GM12878 (cell line): Measurements from ENCODE around the gene PREX1. TPM values are rescaled to one million over a fixed set of nuclear protein-coding genes. Genes with fewer than 3 reads are reported as not detected.

ENCODE experiments used
- BRCA1 ChIP-seq: IDR thresholded peaks from 2 replicates; pipeline ENCODE4 v1.6.1; 2011; ENCODE audit warnings: low read depth, low read length, improper control_type of control experiment
- CBX5 ChIP-seq: sonication (generic); IDR thresholded peaks from 2 replicates; pipeline ENCODE4 v1.6.1; 2016; ENCODE audit warnings: low read depth, moderate library complexity, mild to moderate bottlenecking, inconsistent platforms
- FOXM1 ChIP-seq: IDR thresholded peaks from 2 replicates; pipeline ENCODE4 v1.6.1; 2012; ENCODE audit warnings: low read depth, mild to moderate bottlenecking, inconsistent platforms, low read length, moderate library complexity
- HDGF ChIP-seq: fragments of 450-650 bp; IDR thresholded peaks from 2 replicates; pipeline ENCODE4 v1.6.1; 2016; ENCODE audit warnings: antibody characterized with exemption
- KLF5 ChIP-seq: fragments of 450-650 bp; IDR thresholded peaks from 2 replicates; pipeline ENCODE4 v1.6.1; 2014; ENCODE audit warnings: mild to moderate bottlenecking; ENCODE audit not compliant: partially characterized antibody
- MAX ChIP-seq: IDR thresholded peaks from 2 replicates; pipeline ENCODE4 v1.6.1; 2012; ENCODE audit warnings: low read depth, low read length, improper control_type of control experiment
- MXI1 ChIP-seq: fragments of 150-350 bp; IDR thresholded peaks from 2 replicates; pipeline ENCODE4 v1.6.1; 2011; ENCODE audit warnings: low read depth, mild to moderate bottlenecking, inconsistent platforms, low read length, improper control_type of control experiment
- MYC ChIP-seq: IDR thresholded peaks from 2 replicates; pipeline ENCODE4 v1.6.1; 2011; ENCODE audit warnings: mild to moderate bottlenecking, low read length, moderate library complexity, inconsistent platforms; ENCODE audit not compliant: insufficient read depth, insufficient replicate concordance, insufficient read length, severe bottlenecking
- NBN ChIP-seq: fragments of 450-650 bp; IDR thresholded peaks from 2 replicates; pipeline ENCODE4 v1.6.1; 2016
- NKRF ChIP-seq: fragments of 450-650 bp; conservative IDR thresholded peaks from 2 replicates; pipeline ENCODE4 v1.6.1; 2017; ENCODE audit warnings: mild to moderate bottlenecking, moderate library complexity
- NRF1 ChIP-seq: conservative IDR thresholded peaks from 2 replicates; pipeline ENCODE4 v1.6.1; 2011; ENCODE audit warnings: mild to moderate bottlenecking, low read depth, low read length, improper control_type of control experiment
- PBX3 ChIP-seq: IDR thresholded peaks from 2 replicates; pipeline ENCODE4 v1.6.1; 2011; ENCODE audit warnings: mild to moderate bottlenecking, low read depth, low read length, moderate library complexity; ENCODE audit not compliant: insufficient replicate concordance
- POLR2A ChIP-seq: IDR thresholded peaks from 2 replicates; pipeline ENCODE4 v1.6.1; 2011; ENCODE audit warnings: low read depth, mild to moderate bottlenecking, low read length
- POLR2AphosphoS5 ChIP-seq: IDR thresholded peaks from 2 replicates; pipeline ENCODE4 v1.6.1; 2011; ENCODE audit warnings: mild to moderate bottlenecking, low read length, inconsistent platforms
- RELB ChIP-seq: fragments of 450-650 bp; IDR thresholded peaks from 2 replicates; pipeline ENCODE4 v1.6.1; 2017; ENCODE audit warnings: low read depth, mild to moderate bottlenecking, moderate library complexity
- TBL1XR1 ChIP-seq: IDR thresholded peaks from 2 replicates; pipeline ENCODE4 v1.6.1; 2012; ENCODE audit warnings: low read depth, low read length, improper control_type of control experiment
- TCF12 ChIP-seq: IDR thresholded peaks from 2 replicates; pipeline ENCODE4 v1.6.1; 2011; ENCODE audit warnings: low read depth, mild to moderate bottlenecking, low read length
- ZBTB11 ChIP-seq: fragments of 450-650 bp; formaldehyde crosslinking; IDR thresholded peaks from 2 replicates; pipeline ENCODE4 v1.5.0; 2022; ENCODE audit warnings: mild to moderate bottlenecking, missing genetic modification characterization
- ZBTB33 ChIP-seq: fragments of 450-650 bp; IDR thresholded peaks from 2 replicates; pipeline ENCODE4 v1.6.1; 2017; ENCODE audit warnings: mild to moderate bottlenecking
- ZNF217 ChIP-seq: fragments of 450-650 bp; IDR thresholded peaks from 2 replicates; pipeline ENCODE4 v1.6.1; 2017; ENCODE audit warnings: antibody characterized with exemption, mild to moderate bottlenecking
- polyA plus RNA-seq, 11 experiments: library from polyadenylated mRNA; depleted of rRNA in 4 of 11; unstranded in 6 of 11; stranded (reverse) in 5 of 11; fragments of >200 nt; fragmentation: Nextera tagmentation in 4 of 11; fragmentation: Illumina TruSeq in 1 of 11; extraction: Ambion mirVana in 4 of 11; extraction: Trizol in 1 of 11; gene quantifications; 1 replicate in 1 of 11; 2 replicates in 10 of 11; pipeline versions ENCODE4 v1.2.1 to v1.2.3, GENCODE V29; 2011 to 2016; ENCODE audit warnings: inconsistent platforms in 2 of 11, missing spikeins in 2 of 11, low read depth in 1 of 11
- total RNA-seq, 4 experiments: library from RNA; depleted of rRNA in 3 of 4; stranded (reverse); fragments of >200 nt in 3 of 4; fragmentation: Illumina TruSeq in 1 of 4; extraction: Trizol in 1 of 4; gene quantifications; 2 replicates each; pipeline versions ENCODE4 v1.2.1 to v1.2.3, GENCODE V29; 2013 to 2021

Gene PREX1
- total and polyA plus RNA-seq, 10 of the 15 experiments (the other 5 are each of a cell fraction or from before 2014, with no cell fraction given) = 2.6 to 114 (median 38.9) TPM

GRCh38 chr20:48738094-48738398 is 89.8 kb downstream of the PREX1 start (continued):
- TF ChIP-seq PBX3 (no peak), NKRF (no peak), POLR2A (peak; percentile 27; the same call in 1 of the 2 replicates), MAX (no peak), MXI1 (no peak), ZBTB33 (no peak), KLF5 (no peak), NRF1 (no peak), POLR2AphosphoS5 (no peak), RELB (no peak), BRCA1 (no peak), ZBTB11 (no peak), FOXM1 (no peak), TCF12 (no peak), MYC (no peak), TBL1XR1 (0 out of 2 replicates have a peak, but pooled peaks have one; percentile 35), HDGF (no peak), CBX5 (no peak), NBN (no peak), ZNF217 (no peak)
